Nasal cavity respiratory epithelium epithelial cell of viscerocranial mucosa (primary cell): ENCODE results near the gene TRAPPC14. TPM values are rescaled to one million over a fixed set of nuclear protein-coding genes. Genes with fewer than 3 reads are reported as not detected.

Experiments
- total RNA-seq: library from RNA; depleted of rRNA; stranded (reverse); fragments of >200 nt; gene quantifications from 2 replicates; pipeline ENCODE4 v1.2.3, GENCODE V29; 2014

The TRAPPC14 gene, protein sequence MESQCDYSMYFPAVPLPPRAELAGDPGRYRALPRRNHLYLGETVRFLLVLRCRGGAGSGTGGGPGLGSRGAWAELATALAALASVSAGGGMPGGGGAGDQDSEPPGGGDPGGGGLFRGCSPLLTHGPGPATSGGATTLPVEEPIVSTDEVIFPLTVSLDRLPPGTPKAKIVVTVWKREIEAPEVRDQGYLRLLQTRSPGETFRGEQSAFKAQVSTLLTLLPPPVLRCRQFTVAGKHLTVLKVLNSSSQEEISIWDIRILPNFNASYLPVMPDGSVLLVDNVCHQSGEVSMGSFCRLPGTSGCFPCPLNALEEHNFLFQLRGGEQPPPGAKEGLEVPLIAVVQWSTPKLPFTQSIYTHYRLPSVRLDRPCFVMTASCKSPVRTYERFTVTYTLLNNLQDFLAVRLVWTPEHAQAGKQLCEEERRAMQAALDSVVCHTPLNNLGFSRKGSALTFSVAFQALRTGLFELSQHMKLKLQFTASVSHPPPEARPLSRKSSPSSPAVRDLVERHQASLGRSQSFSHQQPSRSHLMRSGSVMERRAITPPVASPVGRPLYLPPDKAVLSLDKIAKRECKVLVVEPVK
- total RNA-seq: 6.2 and 8.7 TPM in 2 replicates

DNA sequence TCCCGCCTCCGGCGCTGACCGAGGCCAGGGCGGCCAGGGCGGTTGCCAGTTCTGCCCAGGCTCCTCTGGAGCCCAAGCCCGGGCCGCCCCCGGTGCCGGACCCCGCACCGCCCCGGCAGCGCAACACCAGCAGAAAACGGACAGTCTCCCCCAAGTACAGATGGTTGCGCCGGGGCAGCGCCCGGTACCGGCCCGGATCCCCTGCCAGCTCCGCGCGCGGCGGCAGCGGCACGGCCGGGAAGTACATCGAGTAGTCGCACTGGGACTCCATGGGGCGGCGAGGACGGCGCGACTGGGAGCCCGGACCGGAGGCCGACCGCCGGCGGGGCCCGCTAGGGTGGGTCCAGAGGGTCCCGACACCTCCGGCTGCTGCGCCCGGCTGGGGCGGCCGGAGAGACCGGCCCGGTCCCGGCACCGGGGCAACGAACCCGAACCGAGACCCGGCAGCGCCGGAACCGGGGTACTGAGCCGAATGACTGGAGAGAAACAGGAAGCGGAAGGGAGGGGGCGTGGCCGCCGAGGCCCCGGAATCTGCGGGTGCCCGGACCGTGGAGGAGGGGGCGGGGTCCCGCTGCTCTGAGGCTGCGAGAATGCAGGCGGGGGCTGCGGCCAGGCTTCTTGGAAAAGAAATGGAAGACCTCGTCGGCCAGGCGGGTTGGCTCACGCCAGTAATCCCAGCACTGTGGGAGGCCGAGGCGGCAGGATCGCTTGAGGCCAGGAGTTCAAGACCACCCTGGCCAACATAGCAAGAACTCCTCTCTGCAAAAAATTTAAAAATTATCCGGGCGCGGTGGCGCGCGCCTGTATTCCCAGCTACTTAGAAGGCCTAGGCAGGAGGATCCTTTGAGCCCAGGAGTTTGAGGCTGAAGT is at the start of gene TRAPPC14:
TRAPPC14 (minus strand) TSS at position 495 of the 870 bp plus-strand sequence; CDS start at position 271, 224 bp downstream.

DNA sequence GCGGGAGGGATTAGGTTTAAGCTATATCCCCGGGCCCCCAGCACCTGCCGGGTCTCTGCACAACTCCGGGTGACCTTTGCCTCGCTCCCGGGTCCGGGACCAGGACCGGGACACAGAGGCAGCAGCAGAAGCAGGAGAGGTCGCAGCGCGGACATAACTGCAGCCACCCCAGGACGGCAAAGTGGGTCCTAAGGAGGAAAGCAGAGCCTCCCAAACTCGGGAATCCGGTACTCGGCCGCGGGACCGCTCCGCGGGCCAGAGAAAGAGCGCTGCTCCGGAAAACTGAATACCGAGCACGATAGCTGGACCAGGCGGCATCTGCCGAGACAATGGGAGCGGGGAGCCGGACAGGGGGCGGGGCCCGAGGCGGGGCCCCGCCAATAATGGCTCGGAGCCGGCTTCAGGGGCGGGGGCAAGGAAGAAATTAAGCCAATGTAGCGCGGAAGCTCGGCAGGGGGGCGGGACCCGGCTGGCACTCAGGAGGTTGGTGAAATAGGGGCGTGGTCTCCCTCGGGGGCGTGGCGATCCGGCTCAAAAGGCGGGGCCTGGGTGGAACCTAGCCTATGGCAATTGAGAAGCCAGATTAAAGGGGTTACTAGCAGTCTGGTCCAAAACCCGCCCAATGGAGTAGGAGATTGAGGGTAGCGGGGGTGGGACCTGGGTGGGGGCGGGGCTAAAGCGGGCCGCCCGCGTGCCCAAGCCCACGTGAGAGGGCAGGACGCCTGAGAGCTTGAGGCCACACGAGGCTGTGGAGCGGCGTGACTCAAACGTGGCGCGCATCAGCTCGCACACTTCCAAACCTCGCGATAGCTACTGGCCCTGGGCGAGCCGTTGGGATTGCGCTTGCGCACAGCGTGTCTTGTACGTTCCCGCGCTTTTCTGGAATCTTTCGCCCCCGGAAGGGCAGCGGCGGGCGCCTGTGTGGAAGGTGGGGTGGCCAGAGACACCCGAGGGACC is 18.8 kb upstream of the TRAPPC14 start, which contains the start of the genes GPC2 and STAG3:
GPC2 (minus strand) TSS at position 337 of the 957 bp plus-strand sequence; CDS start at position 155, 182 bp downstream.
STAG3 (plus strand) TSS at position 874 of the 957 bp plus-strand sequence. CDS start 2,639 bp downstream, outside the sequence.

DNA sequence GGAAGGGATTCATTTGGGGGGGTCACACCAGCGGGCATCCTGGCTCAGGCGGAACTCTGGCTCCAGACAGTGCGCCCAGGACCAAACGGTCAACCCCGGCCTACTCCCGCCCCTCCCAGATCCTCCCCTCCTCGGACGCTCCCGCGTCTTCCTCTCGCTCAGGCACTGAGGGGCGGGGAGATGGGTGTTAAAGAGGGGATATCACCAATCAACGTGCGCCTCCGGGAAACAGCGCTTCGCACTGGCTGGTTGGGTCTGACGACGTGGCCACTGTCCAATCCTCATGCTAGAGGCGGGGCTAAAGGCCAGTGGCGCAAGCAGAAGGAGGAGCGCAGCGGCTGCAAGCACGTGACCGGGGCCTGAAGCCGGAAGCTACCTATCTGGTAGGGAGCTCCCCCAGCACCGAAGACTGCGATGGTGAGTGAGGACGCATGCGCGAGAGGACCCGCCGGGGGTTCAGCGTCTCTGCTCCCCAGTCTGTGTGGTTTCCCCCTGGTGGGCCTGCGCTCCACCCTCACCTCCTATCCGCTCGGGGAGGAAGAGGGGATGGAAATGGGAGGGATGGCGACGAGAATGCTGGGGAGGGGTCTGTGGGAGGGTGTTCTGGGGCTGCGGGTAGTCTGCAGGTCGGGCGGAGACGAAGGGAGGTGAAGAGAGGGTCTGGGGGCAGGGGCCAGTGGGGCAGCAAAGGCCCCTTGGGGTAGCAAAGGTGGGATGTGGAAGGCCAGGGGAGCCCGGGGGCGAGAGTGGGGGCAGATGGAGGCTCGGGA is 9.8 kb downstream of the TRAPPC14 start, which contains the start of gene LAMTOR4:
LAMTOR4 (plus strand) TSS at position 360 of the 770 bp plus-strand sequence; CDS start at position 415, 55 bp downstream.

DNA sequence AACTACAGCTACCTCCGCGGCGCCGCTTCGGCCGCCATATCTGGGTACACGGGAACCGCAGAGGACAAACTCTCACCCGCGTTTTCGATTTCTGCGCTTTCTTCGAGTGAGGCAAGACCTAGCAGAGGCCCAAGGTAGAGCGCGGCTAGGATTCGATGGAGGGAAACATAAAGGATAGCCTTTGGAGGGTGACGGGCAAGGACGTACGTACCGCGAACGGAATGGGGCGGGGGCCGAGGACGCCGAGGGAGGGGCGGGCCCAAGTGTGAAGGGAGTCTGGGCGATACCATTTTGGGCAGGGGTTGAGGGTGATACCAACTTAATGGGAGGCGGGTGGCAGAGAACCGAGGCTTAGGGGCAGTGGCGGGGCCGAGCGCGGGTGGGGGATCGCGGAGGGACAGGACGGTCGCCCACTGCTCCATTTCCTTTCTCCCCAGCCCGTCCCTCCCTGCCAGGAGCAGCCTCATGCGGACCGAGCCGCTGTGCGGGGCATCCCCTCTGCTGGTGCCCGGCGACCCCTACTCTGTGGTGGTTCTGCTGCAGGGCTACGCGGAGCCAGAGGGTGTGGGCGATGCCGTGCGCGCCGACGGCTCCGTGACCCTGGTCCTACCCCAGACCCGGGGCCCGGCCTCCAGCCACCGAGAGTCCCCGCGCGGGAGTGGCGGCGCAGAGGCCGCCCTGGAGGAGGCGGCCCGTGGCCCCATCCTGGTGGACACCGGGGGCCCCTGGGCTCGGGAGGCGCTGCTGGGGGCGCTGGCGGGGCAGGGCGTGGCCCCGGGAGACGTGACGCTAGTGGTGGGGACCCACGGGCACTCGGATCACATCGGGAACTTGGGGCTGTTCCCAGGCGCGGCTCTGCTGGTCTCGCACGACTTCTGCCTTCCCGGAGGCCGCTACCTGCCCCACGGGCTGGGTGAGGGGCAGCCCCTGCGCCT is 31.3 kb downstream of the TRAPPC14 start, which contains the start of gene MBLAC1:
MBLAC1 (plus strand) TSS at position 37 of the 935 bp plus-strand sequence; CDS start at position 466, 429 bp downstream.

DNA sequence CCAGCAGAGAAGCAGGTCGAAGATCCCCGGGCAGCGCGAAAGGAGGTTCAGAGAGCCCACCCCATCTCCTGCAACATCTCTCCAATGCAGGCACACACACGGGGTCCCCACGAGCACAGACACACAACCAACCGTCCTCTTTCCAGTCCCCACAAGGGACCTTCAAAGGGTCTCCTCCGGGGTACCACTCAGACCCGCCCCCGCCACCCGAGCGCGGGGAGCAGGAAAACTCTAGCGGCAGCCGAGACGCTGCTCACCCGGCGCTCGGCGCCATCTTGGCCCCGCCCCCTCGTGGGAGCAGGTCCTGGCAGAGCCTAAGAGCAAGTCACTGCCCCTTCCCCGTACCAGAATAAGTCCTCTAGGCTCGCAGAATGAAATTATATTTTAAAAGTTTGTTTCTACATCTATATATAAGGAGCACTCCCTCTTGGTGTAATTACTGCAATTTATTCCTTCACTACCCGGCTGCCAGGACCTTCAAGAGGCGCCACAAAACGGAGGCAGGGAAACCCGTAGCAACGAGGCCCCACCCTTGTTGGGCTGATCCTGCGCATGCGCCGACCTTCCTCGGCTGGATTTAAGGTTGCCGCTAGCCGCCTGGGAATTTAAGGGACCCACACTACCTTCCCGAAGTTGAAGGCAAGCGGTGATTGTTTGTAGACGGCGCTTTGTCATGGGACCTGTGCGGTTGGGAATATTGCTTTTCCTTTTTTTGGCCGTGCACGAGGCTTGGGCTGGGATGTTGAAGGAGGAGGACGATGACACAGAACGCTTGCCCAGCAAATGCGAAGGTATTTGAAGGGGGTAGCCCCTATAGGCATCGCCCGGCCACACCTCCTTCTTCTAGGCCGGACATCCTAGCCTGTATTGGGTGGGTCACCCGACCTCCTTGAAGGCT is 39.2 kb downstream of the TRAPPC14 start, which contains the start of the genes CNPY4 and TAF6:
CNPY4 (plus strand) TSS at position 563 of the 898 bp plus-strand sequence; CDS start at position 674, 111 bp downstream.
TAF6 (minus strand) TSS at position 287 of the 898 bp plus-strand sequence. CDS start 5,149 bp downstream, outside the sequence.

Other genes starting within 250 kb of the TRAPPC14 start
- 23.9 and 38.2 TPM in 2 replicates for gene TRIM4, start 239.2 kb downstream of the TRAPPC14 start, total RNA-seq
- gene GJC3, start 229.1 kb downstream of the TRAPPC14 start, total RNA-seq: 0.14 TPM in 1 of 2 replicates, not detected in the other
- 1.0 and 1.3 TPM in 2 replicates for gene AZGP1, start 182.7 kb downstream of the TRAPPC14 start, total RNA-seq
- 40.3 and 61.4 TPM in 2 replicates for gene ZKSCAN1, start 143.1 kb downstream of the TRAPPC14 start, total RNA-seq
- 11.0 and 15.4 TPM in 2 replicates for gene ZSCAN21, start 108.9 kb downstream of the TRAPPC14 start, total RNA-seq
- 22.2 and 28.9 TPM in 2 replicates for gene ZNF3, start 77.0 kb downstream of the TRAPPC14 start, total RNA-seq
- 56.0 and 63.2 TPM in 2 replicates for gene COPS6, start 69.8 kb downstream of the TRAPPC14 start, total RNA-seq
- 25.6 and 27.3 TPM in 2 replicates for gene MCM7, start 57.3 kb downstream of the TRAPPC14 start, total RNA-seq
- 12.6 and 16.8 TPM in 2 replicates for gene AP4M1, start 57.1 kb downstream of the TRAPPC14 start, total RNA-seq
- gene TAF6, start 39.4 kb downstream of the TRAPPC14 start, total RNA-seq: 23.6 and 46.7 TPM in 2 replicates
- gene CNPY4, start 39.1 kb downstream of the TRAPPC14 start, total RNA-seq: 1.4 and 4.6 TPM in 2 replicates
- gene MBLAC1, start 31.8 kb downstream of the TRAPPC14 start, total RNA-seq: 1.00 and 1.0 TPM in 2 replicates
- 37.9 and 61.5 TPM in 2 replicates for gene LAMTOR4, start 9.8 kb downstream of the TRAPPC14 start, total RNA-seq
- 0.34 and 1.1 TPM in 2 replicates for gene GAL3ST4, start 9.9 kb upstream of the TRAPPC14 start, total RNA-seq
- gene GPC2, start 18.7 kb upstream of the TRAPPC14 start, total RNA-seq: 1.4 and 2.1 TPM in 2 replicates
- gene STAG3, start 19.2 kb upstream of the TRAPPC14 start, total RNA-seq: 0.07 and 0.34 TPM in 2 replicates
- not detected in 2 replicates for gene PVRIG, start 61.2 kb upstream of the TRAPPC14 start, total RNA-seq
- not detected in 2 replicates for gene SPDYE3, start 149.0 kb upstream of the TRAPPC14 start, total RNA-seq
- 2.7 and 9.3 TPM in 2 replicates for gene PILRB, start 199.4 kb upstream of the TRAPPC14 start, total RNA-seq
- gene PILRA, start 214.8 kb upstream of the TRAPPC14 start, total RNA-seq: under 0.01 and 0.14 TPM in 2 replicates